ENCODE data around the gene CDCP1.

GRCh38 chr3:45093176-45093575 is 53.0 kb downstream of the CDCP1 start:
- TF ChIP-seq EZH2 (IDR thresholded peaks at IDR 0.05) = no peak
- TF ChIP-seq POLR2AphosphoS5 (IDR thresholded peaks at IDR 0.05; ENCODE audit: borderline replicate concordance, low read depth, low read length) = no peak
